Stimulated activated CD4-positive, alpha-beta T cell treated with anti-CD3 and anti-CD28 coated beads, TNF-alpha, amount 100 ng/mL, for 4 hours (primary cell): ENCODE results near the gene FGD3.
"Not testable (repeated sequence)": the region's sequence is repeated elsewhere in the genome, so short reads cannot be mapped to it uniquely, and the experiment has no call there.

Experiments used
- DNase-seq, 3 experiments: peaks; one replicate each; pipeline ENCODE4 v3.0.0-alpha.2; 2020; ENCODE audit warnings: low read depth in 3 of 3

FGD3 gene

GRCh38 chr9:93005876-93006275 lies 58.6 kb downstream of the FGD3 start:
- DNase-seq = no peak

GRCh38 chr9:93007529-93008058 lies 60.3 kb downstream of the FGD3 start:
- DNase-seq = no peak

GRCh38 chr9:93008457-93008856 lies 61.1 kb downstream of the FGD3 start:
- no peak for DNase-seq

GRCh38 chr9:93009337-93010015 lies 62.2 kb downstream of the FGD3 start:
- no peak for DNase-seq

GRCh38 chr9:93010056-93010455 lies 62.7 kb downstream of the FGD3 start:
- no peak for DNase-seq

- no peak for DNase-seq
Observed at GRCh38 chr9:93010704-93011103, 63.4 kb downstream of the FGD3 start.

GRCh38 chr9:93011114-93011513 lies 63.8 kb downstream of the FGD3 start:
- no peak for DNase-seq

- DNase-seq = no peak
Observed at GRCh38 chr9:93012963-93013855, 65.9 kb downstream of the FGD3 start.

GRCh38 chr9:93013856-93014582 lies 66.7 kb downstream of the FGD3 start:
- no peak for DNase-seq

GRCh38 chr9:93015190-93015589 lies 67.9 kb downstream of the FGD3 start:
- not testable (repeated sequence) for DNase-seq

- DNase-seq = no peak
Observed at GRCh38 chr9:93017621-93018020, 70.3 kb downstream of the FGD3 start.

GRCh38 chr9:93020151-93020550 lies 72.8 kb downstream of the FGD3 start:
- no peak for DNase-seq

- DNase-seq = no peak
Observed at GRCh38 chr9:93020771-93021670, 73.7 kb downstream of the FGD3 start.

- DNase-seq = no peak
Observed at GRCh38 chr9:93022066-93022465, 74.7 kb downstream of the FGD3 start.

GRCh38 chr9:93022721-93023520 lies 75.6 kb downstream of the FGD3 start:
- DNase-seq = no peak

GRCh38 chr9:93023521-93023815 lies 76.1 kb downstream of the FGD3 start:
- no peak for DNase-seq

- no peak for DNase-seq
Observed at GRCh38 chr9:93024646-93024910, 77.3 kb downstream of the FGD3 start.

GRCh38 chr9:93024986-93025630 lies 77.8 kb downstream of the FGD3 start:
- DNase-seq = no peak

GRCh38 chr9:93025736-93026135 lies 78.4 kb downstream of the FGD3 start:
- DNase-seq = no peak

GRCh38 chr9:93026640-93027039 lies 79.3 kb downstream of the FGD3 start:
- DNase-seq = no peak
